Measurements from ENCODE around the gene LIPC. TPM values are rescaled to one million over a fixed set of nuclear protein-coding genes. Genes with fewer than 3 reads are reported as not detected.

LIPC gene
- polyA plus RNA-seq, 1 of the 3 experiments (the other 2 are of a cell fraction) = not detected

DNA sequence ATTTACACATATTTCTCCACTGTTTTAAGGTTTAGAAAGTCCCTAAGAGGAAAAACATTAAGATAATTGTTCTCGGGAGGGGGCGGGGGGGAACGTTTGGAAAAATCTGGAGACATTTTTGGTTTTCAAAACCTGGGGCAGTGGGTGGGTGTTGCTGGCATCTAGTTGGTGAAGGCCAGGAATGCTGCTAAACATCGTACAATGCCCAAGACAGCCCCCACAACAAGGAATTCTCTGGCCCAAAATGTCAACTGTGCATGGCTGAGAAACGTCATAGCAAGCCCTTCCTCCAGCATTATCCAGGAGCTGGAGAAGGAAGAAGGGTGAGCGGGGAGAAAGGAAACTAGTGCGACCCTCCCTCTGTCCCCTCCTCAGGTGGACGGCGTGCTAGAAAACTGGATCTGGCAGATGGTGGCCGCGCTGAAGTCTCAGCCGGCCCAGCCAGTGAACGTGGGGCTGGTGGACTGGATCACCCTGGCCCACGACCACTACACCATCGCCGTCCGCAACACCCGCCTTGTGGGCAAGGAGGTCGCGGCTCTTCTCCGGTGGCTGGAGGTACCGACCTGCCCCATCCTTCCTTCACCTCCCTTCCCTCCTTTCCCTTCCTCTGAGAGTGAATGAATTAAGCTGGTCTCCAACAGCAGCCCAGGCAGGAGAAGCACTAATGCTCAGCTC is 109.8 kb downstream of the LIPC start:
- H3K27ac ChIP-seq (ENCODE audit: low read depth in 2 of 2, low read length in 1 of 2) = no peak overlapping the region
- DNase-seq = no peak
- H3K79me2 ChIP-seq (ENCODE audit: insufficient read depth) = no peaks in the 10 kb centered on the region
- CTCF ChIA-PET = no interaction called here
- peaks cover 6% of the 10 kb centered on the region for H3F3A ChIP-seq (replicated peaks; ENCODE audit: insufficient read depth)
- no peaks in the 10 kb centered on the region for H3K27me3 ChIP-seq (ENCODE audit: insufficient read depth)
- no peak overlapping the region for H3K4me3 ChIP-seq (ENCODE audit: low read depth in 2 of 2, low read length in 1 of 2)
- 84% methylated on average over 17 of the region's 22 CpGs for WGBS (ENCODE audit: low lambda C conversion rate)
- no peak overlapping the region for H3K9ac ChIP-seq
- H3K4me1 ChIP-seq (ENCODE audit: control insufficient read depth in 1 of 2, insufficient read depth in 2 of 2, low read depth in 1 of 2, low read length in 1 of 2) = peaks cover 1 to 4% of the 10 kb centered on the region in 2 experiments; a peak in 2 of 4 replicates
- H3K9me3 ChIP-seq = no peaks in the 10 kb centered on the region
- no peaks in the 10 kb centered on the region for H3K9me2 ChIP-seq
- H4K20me1 ChIP-seq (ENCODE audit: insufficient read depth) = no peaks in the 10 kb centered on the region
- no peak overlapping the region for H2AFZ ChIP-seq (ENCODE audit: low read depth)
- H3K4me2 ChIP-seq = no peak overlapping the region
- POLR2A ChIA-PET = no interaction called here
- no peaks in the 10 kb centered on the region for H3K36me3 ChIP-seq (replicated peaks in 1 of 2; ENCODE audit: control insufficient read depth in 1 of 2, insufficient read depth in 2 of 2, low read length in 1 of 2)
- TF ChIP-seq ELF1 (IDR thresholded peaks at IDR 0.05) (no peak), SIN3A (IDR thresholded peaks at IDR 0.05; ENCODE audit: borderline replicate concordance, low read depth, low read length) (no peak), FOXJ3 (CRISPR knock-in tag; IDR thresholded peaks at IDR 0.05) (no peak), RFX5 (IDR thresholded peaks at IDR 0.05; ENCODE audit: low read length) (no peak), RXRA (IDR thresholded peaks at IDR 0.05; ENCODE audit: borderline replicate concordance, low read depth) (no peak)
- TF ChIP-seq, protein P1, sequence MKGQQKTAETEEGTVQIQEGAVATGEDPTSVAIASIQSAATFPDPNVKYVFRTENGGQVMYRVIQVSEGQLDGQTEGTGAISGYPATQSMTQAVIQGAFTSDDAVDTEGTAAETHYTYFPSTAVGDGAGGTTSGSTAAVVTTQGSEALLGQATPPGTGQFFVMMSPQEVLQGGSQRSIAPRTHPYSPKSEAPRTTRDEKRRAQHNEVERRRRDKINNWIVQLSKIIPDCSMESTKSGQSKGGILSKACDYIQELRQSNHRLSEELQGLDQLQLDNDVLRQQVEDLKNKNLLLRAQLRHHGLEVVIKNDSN (IDR thresholded peaks at IDR 0.05; ENCODE audit: borderline replicate concordance, low read depth) = no peak

DNA sequence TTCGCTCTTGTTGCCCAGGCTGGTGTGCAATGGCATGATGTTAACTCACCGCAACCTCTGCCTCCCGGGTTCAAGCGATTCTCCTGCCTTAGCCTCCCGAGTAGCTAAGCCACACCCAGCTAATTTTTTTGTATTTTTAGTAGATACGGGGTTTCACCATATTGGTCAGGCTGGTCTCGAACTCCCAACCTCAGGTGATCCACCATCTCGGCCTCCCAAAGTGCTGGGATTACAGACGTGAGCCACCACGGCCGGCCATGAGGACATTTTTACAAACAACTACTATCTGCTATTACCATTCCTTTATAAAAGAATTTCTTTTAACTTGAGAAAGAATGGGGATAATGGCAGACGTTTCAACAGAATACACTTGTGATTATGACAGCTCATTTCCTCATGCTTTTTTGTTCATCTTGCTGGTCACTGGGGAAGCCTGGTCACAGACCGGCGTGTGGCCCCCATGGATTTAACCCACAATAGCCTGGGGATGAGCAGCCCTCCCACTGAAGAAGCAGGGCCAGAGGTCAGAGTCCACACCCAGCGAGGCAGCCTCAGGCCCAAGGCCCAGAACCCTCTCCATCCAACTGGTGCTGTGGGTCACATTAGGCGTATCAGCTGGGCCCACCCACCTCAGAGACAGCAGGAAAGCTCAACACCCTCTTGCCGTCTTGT is 112.0 kb downstream of the LIPC start:
- CTCF ChIA-PET = interaction anchor here (1.0 kb wide), 1 partner anchor 793 kb away, joined by 4 read pairs; no protein-coding TSS in a partner anchor

More for the DNA sequence above, 112.0 kb downstream of the LIPC start:
- POLR2A ChIA-PET = no interaction called here
- Histone ChIP-seq H3K9me2 (no peaks in the 10 kb centered on the region), H3K9me3 (no peaks in the 10 kb centered on the region), H2AFZ (ENCODE audit: low read depth) (no peak overlapping the region), H3K4me2 (no peak overlapping the region), H3F3A (replicated peaks; ENCODE audit: insufficient read depth) (peaks cover 20% of the 10 kb centered on the region), H3K9ac (no peak overlapping the region), H4K20me1 (ENCODE audit: insufficient read depth) (no peaks in the 10 kb centered on the region), H3K4me3 (ENCODE audit: low read depth in 2 of 2, low read length in 1 of 2) (no peak overlapping the region), H3K27me3 (ENCODE audit: insufficient read depth) (no peaks in the 10 kb centered on the region), H3K79me2 (ENCODE audit: insufficient read depth) (no peaks in the 10 kb centered on the region), H3K27ac (ENCODE audit: low read depth in 2 of 2, low read length in 1 of 2) (no peak overlapping the region), H3K36me3 (replicated peaks in 1 of 2; ENCODE audit: control insufficient read depth in 1 of 2, insufficient read depth in 2 of 2, low read length in 1 of 2) (no peaks in the 10 kb centered on the region), H3K4me1 (ENCODE audit: control insufficient read depth in 1 of 2, insufficient read depth in 2 of 2, low read depth in 1 of 2, low read length in 1 of 2) (peaks cover 8 to 17% of the 10 kb centered on the region in 2 experiments; a peak in 2 of 4 replicates)
- whole genome bisulfite sequencing (ENCODE audit: low lambda C conversion rate) = 90% methylated on average over 17 of the region's 17 CpGs
- no peak for DNase-seq
- no peak for TF ChIP-seq SMC3 (IDR thresholded peaks at IDR 0.05; ENCODE audit: low read depth, low read length)
- TF ChIP-seq, protein P2, sequence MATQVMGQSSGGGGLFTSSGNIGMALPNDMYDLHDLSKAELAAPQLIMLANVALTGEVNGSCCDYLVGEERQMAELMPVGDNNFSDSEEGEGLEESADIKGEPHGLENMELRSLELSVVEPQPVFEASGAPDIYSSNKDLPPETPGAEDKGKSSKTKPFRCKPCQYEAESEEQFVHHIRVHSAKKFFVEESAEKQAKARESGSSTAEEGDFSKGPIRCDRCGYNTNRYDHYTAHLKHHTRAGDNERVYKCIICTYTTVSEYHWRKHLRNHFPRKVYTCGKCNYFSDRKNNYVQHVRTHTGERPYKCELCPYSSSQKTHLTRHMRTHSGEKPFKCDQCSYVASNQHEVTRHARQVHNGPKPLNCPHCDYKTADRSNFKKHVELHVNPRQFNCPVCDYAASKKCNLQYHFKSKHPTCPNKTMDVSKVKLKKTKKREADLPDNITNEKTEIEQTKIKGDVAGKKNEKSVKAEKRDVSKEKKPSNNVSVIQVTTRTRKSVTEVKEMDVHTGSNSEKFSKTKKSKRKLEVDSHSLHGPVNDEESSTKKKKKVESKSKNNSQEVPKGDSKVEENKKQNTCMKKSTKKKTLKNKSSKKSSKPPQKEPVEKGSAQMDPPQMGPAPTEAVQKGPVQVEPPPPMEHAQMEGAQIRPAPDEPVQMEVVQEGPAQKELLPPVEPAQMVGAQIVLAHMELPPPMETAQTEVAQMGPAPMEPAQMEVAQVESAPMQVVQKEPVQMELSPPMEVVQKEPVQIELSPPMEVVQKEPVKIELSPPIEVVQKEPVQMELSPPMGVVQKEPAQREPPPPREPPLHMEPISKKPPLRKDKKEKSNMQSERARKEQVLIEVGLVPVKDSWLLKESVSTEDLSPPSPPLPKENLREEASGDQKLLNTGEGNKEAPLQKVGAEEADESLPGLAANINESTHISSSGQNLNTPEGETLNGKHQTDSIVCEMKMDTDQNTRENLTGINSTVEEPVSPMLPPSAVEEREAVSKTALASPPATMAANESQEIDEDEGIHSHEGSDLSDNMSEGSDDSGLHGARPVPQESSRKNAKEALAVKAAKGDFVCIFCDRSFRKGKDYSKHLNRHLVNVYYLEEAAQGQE (IDR thresholded peaks at IDR 0.05; ENCODE audit: low read depth, low read length) = no peak
- TF ChIP-seq, protein P1 (IDR thresholded peaks at IDR 0.05; ENCODE audit: borderline replicate concordance, low read depth) = no peak
- no peak for TF ChIP-seq RXRA (IDR thresholded peaks at IDR 0.05; ENCODE audit: borderline replicate concordance, low read depth)
- no peak for TF ChIP-seq NRF1 (IDR thresholded peaks at IDR 0.05; ENCODE audit: low read depth, low read length)
- TF ChIP-seq POLR2AphosphoS5 (IDR thresholded peaks at IDR 0.05; ENCODE audit: low read depth, low read length) = no peak
- TF ChIP-seq RAD21 (IDR thresholded peaks at IDR 0.05; ENCODE audit: low read length) = no peak
- no peak for TF ChIP-seq TAF1 (IDR thresholded peaks at IDR 0.05; ENCODE audit: borderline replicate concordance, low read depth, low read length)
- no peak for TF ChIP-seq SIN3A (IDR thresholded peaks at IDR 0.05; ENCODE audit: borderline replicate concordance, low read depth, low read length)
- TF ChIP-seq FOXM1 (IDR thresholded peaks at IDR 0.05; ENCODE audit: low read depth) = no peak
- TF ChIP-seq NFIC (IDR thresholded peaks at IDR 0.05; ENCODE audit: borderline replicate concordance) = no peak
- TF ChIP-seq, protein P3, sequence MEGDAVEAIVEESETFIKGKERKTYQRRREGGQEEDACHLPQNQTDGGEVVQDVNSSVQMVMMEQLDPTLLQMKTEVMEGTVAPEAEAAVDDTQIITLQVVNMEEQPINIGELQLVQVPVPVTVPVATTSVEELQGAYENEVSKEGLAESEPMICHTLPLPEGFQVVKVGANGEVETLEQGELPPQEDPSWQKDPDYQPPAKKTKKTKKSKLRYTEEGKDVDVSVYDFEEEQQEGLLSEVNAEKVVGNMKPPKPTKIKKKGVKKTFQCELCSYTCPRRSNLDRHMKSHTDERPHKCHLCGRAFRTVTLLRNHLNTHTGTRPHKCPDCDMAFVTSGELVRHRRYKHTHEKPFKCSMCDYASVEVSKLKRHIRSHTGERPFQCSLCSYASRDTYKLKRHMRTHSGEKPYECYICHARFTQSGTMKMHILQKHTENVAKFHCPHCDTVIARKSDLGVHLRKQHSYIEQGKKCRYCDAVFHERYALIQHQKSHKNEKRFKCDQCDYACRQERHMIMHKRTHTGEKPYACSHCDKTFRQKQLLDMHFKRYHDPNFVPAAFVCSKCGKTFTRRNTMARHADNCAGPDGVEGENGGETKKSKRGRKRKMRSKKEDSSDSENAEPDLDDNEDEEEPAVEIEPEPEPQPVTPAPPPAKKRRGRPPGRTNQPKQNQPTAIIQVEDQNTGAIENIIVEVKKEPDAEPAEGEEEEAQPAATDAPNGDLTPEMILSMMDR (IDR thresholded peaks at IDR 0.05) = no peak
- TF ChIP-seq RCOR1 (IDR thresholded peaks at IDR 0.05; ENCODE audit: low read length) = no peak
- TF ChIP-seq, protein P4, sequence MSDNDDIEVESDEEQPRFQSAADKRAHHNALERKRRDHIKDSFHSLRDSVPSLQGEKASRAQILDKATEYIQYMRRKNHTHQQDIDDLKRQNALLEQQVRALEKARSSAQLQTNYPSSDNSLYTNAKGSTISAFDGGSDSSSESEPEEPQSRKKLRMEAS (IDR thresholded peaks at IDR 0.05; ENCODE audit: low read depth) = no peak
